Gastroesophageal sphincter (tissue), 3 donors: ENCODE measurements around the gene C10orf120.

Source experiments
- CTCF ChIP-seq, 4 experiments: fragments of 200-600 bp in 2 of 4; fragments of 450-650 bp in 2 of 4; sonication (generic) in 1 of 4; IDR thresholded peaks; one replicate each; pipeline ENCODE4 v1.5.1; 2017 to 2019; ENCODE audit warnings: antibody characterized with exemption in 4 of 4, mild to moderate bottlenecking in 2 of 4, moderate library complexity in 2 of 4
- EP300 ChIP-seq: sonication (generic); formaldehyde crosslinking; IDR thresholded peaks from one replicate; pipeline ENCODE4 v1.6.1; 2017; ENCODE audit warnings: antibody characterized with exemption, mild to moderate bottlenecking
- POLR2A ChIP-seq, 2 donors: fragments of 450-650 bp; IDR thresholded peaks; one replicate each; pipeline ENCODE4 v1.6.1; 2017; ENCODE audit warnings: antibody characterized with exemption in 2 of 2, mild to moderate bottlenecking in 2 of 2, moderate library complexity in 1 of 2
- POLR2AphosphoS5 ChIP-seq: sonication (generic); formaldehyde crosslinking; IDR thresholded peaks from one replicate; pipeline ENCODE4 v1.6.1; 2017; ENCODE audit warnings: antibody characterized with exemption

- TF ChIP-seq CTCF (IDR thresholded peaks at IDR 0.05) (peak in 2 of 4 experiments; percentile 41 to 62), POLR2A (IDR thresholded peaks at IDR 0.05) (no peak), POLR2AphosphoS5 (no peak), EP300 (no peak)
Measured at GRCh38 chr10:122648599-122649428, 50.8 kb downstream of the C10orf120 start.
